ENCODE measurements around the gene ZYX. TPM values are rescaled to one million over a fixed set of nuclear protein-coding genes. Genes with fewer than 3 reads are reported as not detected.

ZYX gene
- polyA plus RNA-seq, 1 of the 3 experiments (the other 2 are of a cell fraction), result 271 TPM

- Histone ChIP-seq H2AFZ (ENCODE audit: low read depth) (no peak overlapping the region), H3K9ac (no peak overlapping the region), H3K79me2 (ENCODE audit: insufficient read depth) (no peaks in the 10 kb centered on the region), H3K9me3 (no peaks in the 10 kb centered on the region), H3K4me3 (ENCODE audit: low read depth in 2 of 2, low read length in 1 of 2) (no peak overlapping the region), H3F3A (replicated peaks; ENCODE audit: insufficient read depth) (peaks cover 14% of the 10 kb centered on the region), H3K36me3 (replicated peaks in 1 of 2; ENCODE audit: control insufficient read depth in 1 of 2, insufficient read depth in 2 of 2, low read length in 1 of 2) (no peaks in the 10 kb centered on the region), H3K4me2 (no peak overlapping the region), H4K20me1 (ENCODE audit: insufficient read depth) (no peaks in the 10 kb centered on the region), H3K4me1 (ENCODE audit: control insufficient read depth in 1 of 2, insufficient read depth in 2 of 2, low read depth in 1 of 2, low read length in 1 of 2) (peaks cover 6 to 18% of the 10 kb centered on the region in 2 experiments; a peak in 3 of 4 replicates), H3K27me3 (ENCODE audit: insufficient read depth) (no peaks in the 10 kb centered on the region), H3K27ac (ENCODE audit: low read depth in 2 of 2, low read length in 1 of 2) (no peak overlapping the region), H3K9me2 (no peaks in the 10 kb centered on the region)
- TF ChIP-seq SIN3A (IDR thresholded peaks at IDR 0.05; ENCODE audit: borderline replicate concordance, low read depth, low read length), result no peak
- TF ChIP-seq, protein P1, sequence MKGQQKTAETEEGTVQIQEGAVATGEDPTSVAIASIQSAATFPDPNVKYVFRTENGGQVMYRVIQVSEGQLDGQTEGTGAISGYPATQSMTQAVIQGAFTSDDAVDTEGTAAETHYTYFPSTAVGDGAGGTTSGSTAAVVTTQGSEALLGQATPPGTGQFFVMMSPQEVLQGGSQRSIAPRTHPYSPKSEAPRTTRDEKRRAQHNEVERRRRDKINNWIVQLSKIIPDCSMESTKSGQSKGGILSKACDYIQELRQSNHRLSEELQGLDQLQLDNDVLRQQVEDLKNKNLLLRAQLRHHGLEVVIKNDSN (IDR thresholded peaks at IDR 0.05; ENCODE audit: borderline replicate concordance, low read depth), result no peak
- TF ChIP-seq RXRA (IDR thresholded peaks at IDR 0.05; ENCODE audit: borderline replicate concordance, low read depth), result no peak
- no peak for TF ChIP-seq TCF12 (IDR thresholded peaks at IDR 0.05)
- no peak for TF ChIP-seq ELF1 (IDR thresholded peaks at IDR 0.05)
- no peak for TF ChIP-seq ZBTB33 (IDR thresholded peaks at IDR 0.05; ENCODE audit: borderline replicate concordance, low read depth)
- TF ChIP-seq MXI1 (IDR thresholded peaks at IDR 0.05; ENCODE audit: low read depth, low read length), result no peak
- no peak for TF ChIP-seq SMC3 (IDR thresholded peaks at IDR 0.05; ENCODE audit: low read depth, low read length)
- no peak for TF ChIP-seq FOSL2 (IDR thresholded peaks at IDR 0.05; ENCODE audit: borderline replicate concordance, low read depth)
- no peak for TF ChIP-seq GABPA (IDR thresholded peaks at IDR 0.05; ENCODE audit: low read depth)
- TF ChIP-seq, protein P2, sequence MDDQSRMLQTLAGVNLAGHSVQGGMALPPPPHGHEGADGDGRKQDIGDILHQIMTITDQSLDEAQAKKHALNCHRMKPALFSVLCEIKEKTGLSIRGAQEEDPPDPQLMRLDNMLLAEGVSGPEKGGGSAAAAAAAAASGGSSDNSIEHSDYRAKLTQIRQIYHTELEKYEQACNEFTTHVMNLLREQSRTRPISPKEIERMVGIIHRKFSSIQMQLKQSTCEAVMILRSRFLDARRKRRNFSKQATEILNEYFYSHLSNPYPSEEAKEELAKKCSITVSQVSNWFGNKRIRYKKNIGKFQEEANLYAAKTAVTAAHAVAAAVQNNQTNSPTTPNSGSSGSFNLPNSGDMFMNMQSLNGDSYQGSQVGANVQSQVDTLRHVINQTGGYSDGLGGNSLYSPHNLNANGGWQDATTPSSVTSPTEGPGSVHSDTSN (IDR thresholded peaks at IDR 0.05), result no peak
- no peak for TF ChIP-seq YY1 (IDR thresholded peaks at IDR 0.05; ENCODE audit: low read depth)
- no peak for TF ChIP-seq NRF1 (IDR thresholded peaks at IDR 0.05; ENCODE audit: low read depth, low read length)
- TF ChIP-seq USF2 (IDR thresholded peaks at IDR 0.05; ENCODE audit: borderline replicate concordance, low read depth, low read length), result no peak
- TF ChIP-seq FOXM1 (IDR thresholded peaks at IDR 0.05; ENCODE audit: low read depth), result no peak
- 81% methylated on average over 12 of the region's 12 CpGs for WGBS (ENCODE audit: low lambda C conversion rate)
- POLR2A ChIA-PET, result no interaction called here
- CTCF ChIA-PET, result interaction anchor here (1.0 to 3.3 kb wide), 3 partner anchors 10 to 129 kb away, joined by 3 to 29 read pairs (median 12); partner anchors contain the start of gene ZYX
- no peak for DNase-seq
These were observed 11.2 kb upstream of the ZYX start for GRCh38 chr7:143369678-143370651.
